HEK293 (cell line): ENCODE results near the gene CACNA1S.

Source experiments
- CTCF ChIP-seq: fragments of 450-650 bp; formaldehyde crosslinking; IDR thresholded peaks from 2 replicates; pipeline ENCODE4 v1.5.1; 2016; ENCODE audit warnings: missing biosample characterization, missing genetic modification characterization
- HOXC10 ChIP-seq: sonication (generic); formaldehyde crosslinking; IDR thresholded peaks from 2 replicates; pipeline ENCODE4 v1.8.1; 2023; ENCODE audit warnings: mild to moderate bottlenecking, missing genetic modification reagents
- ZFP37 ChIP-seq: fragments of 450-650 bp; formaldehyde crosslinking; IDR thresholded peaks from 2 replicates; pipeline ENCODE4 v1.5.1; 2016; ENCODE audit warnings: missing biosample characterization, missing genetic modification characterization
- ZNF140 ChIP-seq: fragments of 450-650 bp; formaldehyde crosslinking; IDR thresholded peaks from 2 replicates; pipeline ENCODE4 v1.5.1; 2016; ENCODE audit warnings: missing biosample characterization, missing genetic modification characterization
- ZNF670 ChIP-seq: fragments of 450-650 bp; formaldehyde crosslinking; IDR thresholded peaks from 2 replicates; pipeline ENCODE4 v1.5.1; 2016; ENCODE audit warnings: missing biosample characterization, missing genetic modification characterization, low read depth
- ZSCAN16 ChIP-seq: fragments of 450-650 bp; formaldehyde crosslinking; IDR thresholded peaks from 2 replicates; pipeline ENCODE4 v1.5.1; 2016; ENCODE audit warnings: missing biosample characterization, missing genetic modification characterization

- TF ChIP-seq ZNF140 (tag by site-specific recombination) = no peak
- no peak for TF ChIP-seq ZFP37 (tag by site-specific recombination)
- TF ChIP-seq ZSCAN16 (tag by site-specific recombination) = no peak
- no peak for TF ChIP-seq CTCF
- no peak for TF ChIP-seq HOXC10
- no peak for TF ChIP-seq ZNF670
Observed at GRCh38 chr1:201019321-201019977, 92.8 kb downstream of the CACNA1S start.
